Thyroid gland (tissue), 4 donors: ENCODE measurements around the gene CDH4.

Experiments
- CTCF ChIP-seq, 6 experiments: fragments of 200-600 bp in 3 of 6; fragments of 450-650 bp in 3 of 6; sonication (generic) in 3 of 6; IDR thresholded peaks; one replicate each; pipeline ENCODE4 v1.5.1; 2016 to 2019; ENCODE audit warnings: antibody characterized with exemption in 6 of 6, mild to moderate bottlenecking in 2 of 6, inconsistent platforms in 1 of 6, moderate library complexity in 1 of 6
- POLR2A ChIP-seq, 2 donors: fragments of 450-650 bp; IDR thresholded peaks; one replicate each; pipeline ENCODE4 v1.6.1; 2017; ENCODE audit warnings: antibody characterized with exemption in 2 of 2, mild to moderate bottlenecking in 2 of 2, moderate library complexity in 1 of 2

- no peak for TF ChIP-seq POLR2A (IDR thresholded peaks at IDR 0.05)
- no peak for TF ChIP-seq CTCF (IDR thresholded peaks at IDR 0.05)
Measured at GRCh38 chr20:61288331-61288784, 36.3 kb downstream of the CDH4 start.
